Natural killer cell (primary cell): Measurements from ENCODE around the gene TNNI3K. TPM values are rescaled to one million over a fixed set of nuclear protein-coding genes. Genes with fewer than 3 reads are reported as not detected.

Source experiments
- ATAC-seq, 3 donors: fragments of 150-1000 bp in 2 of 3; fragments of 200-7000 bp in 1 of 3; cut with Tn5 transposase; 1 replicate in 1 of 3; 2 replicates in 2 of 3; pipeline ENCODE4 v1.10.0; 2021; ENCODE audit warnings: mild to moderate bottlenecking in 2 of 3, moderate library complexity in 2 of 3
- DNase-seq, 2 donors: peaks; one replicate each; pipeline versions ENCODE4 v3.0.0 to v3.0.0-alpha.2; 2013 to 2021; ENCODE audit warnings: mixed read lengths in 1 of 2
- H3K27ac ChIP-seq: one replicate; pipeline ENCODE4 v1.5.1; 2013; ENCODE audit warnings: mild to moderate bottlenecking, low read length
- H3K27me3 ChIP-seq: one replicate; pipeline ENCODE4 v1.6.1; 2013; ENCODE audit warnings: low read length; ENCODE audit not compliant: control insufficient read depth, insufficient read depth
- H3K36me3 ChIP-seq: one replicate; pipeline ENCODE4 v1.6.1; 2013; ENCODE audit warnings: low read length; ENCODE audit not compliant: control insufficient read depth, insufficient read depth
- H3K4me1 ChIP-seq: one replicate; pipeline ENCODE4 v1.6.1; 2013; ENCODE audit warnings: low read length; ENCODE audit not compliant: control insufficient read depth, insufficient read depth
- H3K4me3 ChIP-seq: one replicate; pipeline ENCODE4 v1.5.1; 2013; ENCODE audit warnings: low read length
- H3K9me3 ChIP-seq: one replicate; pipeline ENCODE4 v1.6.1; 2013; ENCODE audit warnings: low read length; ENCODE audit not compliant: control insufficient read depth, insufficient read depth
- H3K27ac Mint-ChIP-seq, 2 donors: one replicate each; pipeline ENCODE4 v1.8.0; 2022; ENCODE audit warnings: mild to moderate bottlenecking in 2 of 2, mixed read lengths in 2 of 2, moderate library complexity in 1 of 2
- H3K27me3 Mint-ChIP-seq, 2 donors: one replicate each; pipeline ENCODE4 v1.8.0; 2022; ENCODE audit warnings: low read depth in 2 of 2, mixed read lengths in 2 of 2
- H3K36me3 Mint-ChIP-seq: one replicate; pipeline ENCODE4 v1.8.0; 2022; ENCODE audit warnings: mixed read lengths
- H3K4me1 Mint-ChIP-seq, 2 donors: one replicate each; pipeline ENCODE4 v1.8.0; 2022; ENCODE audit warnings: mixed read lengths in 2 of 2
- H3K4me3 Mint-ChIP-seq: one replicate; pipeline ENCODE4 v1.8.0; 2022; ENCODE audit warnings: mild to moderate bottlenecking, moderate library complexity, mixed read lengths
- H3K9me3 Mint-ChIP-seq, 2 donors: one replicate each; pipeline ENCODE4 v1.8.0; 2022; ENCODE audit warnings: mixed read lengths in 2 of 2
- CTCF ChIP-seq: fragments of 200-600 bp; IDR thresholded peaks from one replicate; pipeline ENCODE4 v1.8.0; 2022; ENCODE audit warnings: antibody characterized with exemption
- WGBS: methylation state at CpG from one replicate; pipeline ENCODE4 v1.1.7; 2013; ENCODE audit warnings: missing lambda C conversion rate; ENCODE audit not compliant: insufficient coverage; 5-methylcytosine and 5-hydroxymethylcytosine counted together
- intact Hi-C: fragments of 100-400 bp; cut with micrococcal nuclease; formaldehyde crosslinking; loops from one replicate; pipeline ENCODE4 v1.14.2; 2022
- total RNA-seq, 4 donors: library from RNA; stranded (reverse); fragments of 120-200 nt in 1 of 4; gene quantifications; one replicate each; pipeline versions ENCODE4 v1.2.3 to v1.2.4, GENCODE V29; 2013 to 2022

TNNI3K gene
- total RNA-seq, 3 donors from 2014 or later (not counting 1 experiment from before 2014, with no cell fraction given), result 0.72 TPM; not detected in 2

DNA sequence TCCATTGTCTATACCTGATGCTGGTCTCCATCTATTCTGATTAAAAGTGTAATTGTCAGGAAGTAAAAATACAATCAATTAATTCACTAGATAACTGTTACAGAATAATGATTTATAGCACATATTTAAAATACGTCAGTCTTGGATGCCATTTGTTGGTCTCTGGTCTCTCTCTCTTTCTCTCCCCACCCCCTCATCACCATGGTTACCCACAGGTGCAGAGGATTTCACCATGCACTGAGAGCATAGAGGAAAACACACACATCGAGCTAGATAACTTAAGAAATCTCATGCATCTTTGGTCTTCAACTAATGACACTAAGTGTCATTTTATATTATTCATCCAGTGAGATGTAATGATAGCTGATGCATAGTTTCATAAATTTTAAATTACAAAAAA lies 243.8 kb downstream of the TNNI3K start:
- H3K9me3 ChIP-seq, result no peaks in the 10 kb centered on the region
- H3K4me1 ChIP-seq, result no peaks in the 10 kb centered on the region
- 93% methylated on average over 1 of the region's 2 CpGs for WGBS
- Mint-ChIP-seq H3K4me3 (no peak overlapping the region), H3K4me1 (no peaks in the 10 kb centered on the region), H3K27me3 (no peaks in the 10 kb centered on the region), H3K9me3 (no peaks in the 10 kb centered on the region), H3K36me3 (no peaks in the 10 kb centered on the region), H3K27ac (no peak overlapping the region)
- H3K36me3 ChIP-seq, result no peaks in the 10 kb centered on the region
- no peak overlapping the region for H3K4me3 ChIP-seq
- no peak overlapping the region for H3K27ac ChIP-seq
- intact Hi-C loops, result no loop called here
- DNase-seq, result no peak
- ATAC-seq, result no peak
- H3K27me3 ChIP-seq, result no peaks in the 10 kb centered on the region
- no peak for TF ChIP-seq CTCF

DNA sequence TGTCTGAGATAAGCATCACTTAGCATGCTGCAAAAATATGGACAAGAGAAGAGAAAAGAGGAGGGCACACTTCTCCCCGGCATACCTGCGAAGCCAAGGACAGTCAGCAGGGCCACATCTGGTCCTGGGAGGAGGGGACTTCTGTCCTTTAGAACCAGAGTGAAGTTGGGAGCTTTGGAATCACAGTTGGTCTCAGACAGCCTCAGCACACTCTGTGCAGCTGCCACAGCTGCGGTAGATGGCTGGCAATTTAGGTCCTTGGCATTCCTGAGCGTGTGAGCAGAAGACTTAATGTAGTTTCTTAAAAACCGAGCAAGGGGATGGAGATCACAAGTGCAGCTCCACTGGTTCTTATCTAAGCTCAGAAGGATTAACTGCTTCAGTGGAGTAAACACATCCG lies 244.9 kb downstream of the TNNI3K start:
- no peaks in the 10 kb centered on the region for H3K4me1 Mint-ChIP-seq
- no peak overlapping the region for H3K27ac Mint-ChIP-seq
- Histone ChIP-seq H3K4me1 (no peaks in the 10 kb centered on the region), H3K27me3 (no peaks in the 10 kb centered on the region), H3K27ac (no peak overlapping the region), H3K4me3 (no peak overlapping the region), H3K9me3 (no peaks in the 10 kb centered on the region), H3K36me3 (no peaks in the 10 kb centered on the region)
- TF ChIP-seq CTCF, result no peak
- ATAC-seq (no peak), DNase-seq (no peak)
- WGBS, result 87% methylated on average over 6 of the region's 6 CpGs
- H3K36me3 Mint-ChIP-seq, result no peaks in the 10 kb centered on the region
- H3K9me3 Mint-ChIP-seq, result no peaks in the 10 kb centered on the region
- intact Hi-C loops, result no loop called here
- no peak overlapping the region for H3K4me3 Mint-ChIP-seq
- H3K27me3 Mint-ChIP-seq, result no peaks in the 10 kb centered on the region

GRCh38 chr1:74481607-74482006 lies 246.4 kb downstream of the TNNI3K start:
- Histone ChIP-seq H3K27me3 (no peaks in the 10 kb centered on the region), H3K27ac (no peak overlapping the region), H3K36me3 (no peaks in the 10 kb centered on the region), H3K4me3 (no peak overlapping the region), H3K4me1 (no peaks in the 10 kb centered on the region), H3K9me3 (no peaks in the 10 kb centered on the region)
- intact Hi-C loops, result no loop called here
- DNase-seq (no peak), ATAC-seq (no peak)
- no peak for TF ChIP-seq CTCF
- H3K27me3 Mint-ChIP-seq, result no peaks in the 10 kb centered on the region
- H3K4me1 Mint-ChIP-seq, result no peaks in the 10 kb centered on the region
- no peaks in the 10 kb centered on the region for H3K36me3 Mint-ChIP-seq
- no peaks in the 10 kb centered on the region for H3K9me3 Mint-ChIP-seq
- H3K27ac Mint-ChIP-seq, result no peak overlapping the region
- 79% methylated on average over 3 of the region's 3 CpGs for WGBS
- no peak overlapping the region for H3K4me3 Mint-ChIP-seq

- H3K9me3 Mint-ChIP-seq, result no peaks in the 10 kb centered on the region
- Histone ChIP-seq H3K27ac (no peak overlapping the region), H3K4me1 (no peaks in the 10 kb centered on the region), H3K9me3 (no peaks in the 10 kb centered on the region), H3K36me3 (no peaks in the 10 kb centered on the region), H3K4me3 (no peak overlapping the region), H3K27me3 (no peaks in the 10 kb centered on the region)
- no peaks in the 10 kb centered on the region for H3K27me3 Mint-ChIP-seq
- ATAC-seq, result no peak
- H3K27ac Mint-ChIP-seq, result no peak overlapping the region
- DNase-seq, result no peak
- TF ChIP-seq CTCF, result no peak
- intact Hi-C loops, result no loop called here
- WGBS, result 89% methylated on average over 3 of the region's 3 CpGs
- H3K4me3 Mint-ChIP-seq, result no peak overlapping the region
- no peaks in the 10 kb centered on the region for H3K36me3 Mint-ChIP-seq
- no peaks in the 10 kb centered on the region for H3K4me1 Mint-ChIP-seq
These were observed 250.4 kb downstream of the TNNI3K start for GRCh38 chr1:74485622-74486021.
